H1 (cell line): ENCODE results near the gene LARP6. TPM values are rescaled to one million over a fixed set of nuclear protein-coding genes. Genes with fewer than 3 reads are reported as not detected.

Experiments
- CTCF ChIA-PET: fragments of 300-600 bp; sonication (Branson Sonifier 250); formaldehyde crosslinking; loops from one replicate; lab custom pipeline; 2021; ENCODE audit not compliant: partially characterized antibody; lab: Charles Lee
- POLR2A ChIA-PET: fragments of 300-600 bp; sonication (Branson Sonifier 250); formaldehyde crosslinking; loops from one replicate; lab custom pipeline; 2021; ENCODE audit warnings: inconsistent platforms; ENCODE audit not compliant: partially characterized antibody; lab: Charles Lee
- DNase-seq, 2 experiments: peaks; one replicate each; pipeline versions ENCODE4 v3.0.0 to v3.0.0-alpha.2; 2010 to 2022; ENCODE audit warnings: low spot score in 2 of 2, low read depth in 1 of 2, mixed read lengths in 1 of 2
- FAIRE-seq: peaks from 2 replicates; lab custom pipeline; 2011; peaks lifted over from hg19 to GRCh38; lab: Jason Lieb, UNC
- H2AFZ ChIP-seq: 2 replicates; pipeline ENCODE4 v1.8.1; 2012; ENCODE audit warnings: low read length, inconsistent platforms
- H2AK5ac ChIP-seq: 2 replicates; pipeline ENCODE4 v1.6.1; 2013; ENCODE audit warnings: low read depth, low read length
- H2BK120ac ChIP-seq: replicated peaks from 2 replicates; pipeline ENCODE3; 2013; ENCODE audit warnings: low read depth, low read length, inconsistent platforms
- H2BK12ac ChIP-seq: 2 replicates; pipeline ENCODE4 v1.6.1; 2013; ENCODE audit warnings: low read depth, low read length
- H2BK15ac ChIP-seq: 2 replicates; pipeline ENCODE4 v1.6.1; 2013; ENCODE audit warnings: low read length
- H2BK20ac ChIP-seq: 2 replicates; pipeline ENCODE4 v1.6.1; 2013; ENCODE audit warnings: low read length
- H2BK5ac ChIP-seq: 2 replicates; pipeline ENCODE4 v1.6.1; 2013; ENCODE audit warnings: low read depth, low read length
- H3K14ac ChIP-seq: 2 replicates; pipeline ENCODE4 v1.6.1; 2013; ENCODE audit warnings: inconsistent platforms; ENCODE audit not compliant: insufficient read length
- H3K18ac ChIP-seq: 2 replicates; pipeline ENCODE4 v1.6.1; 2013; ENCODE audit warnings: low read length; ENCODE audit errors: extremely low read depth
- H3K23ac ChIP-seq: 2 replicates; pipeline ENCODE4 v1.6.1; 2013; ENCODE audit warnings: inconsistent platforms; ENCODE audit not compliant: insufficient read length
- H3K23me2 ChIP-seq: 2 replicates; pipeline ENCODE4 v1.6.1; 2013; ENCODE audit warnings: low read depth, low read length
- H3K27ac ChIP-seq: 2 replicates; pipeline ENCODE4 v1.6.1; 2011; ENCODE audit warnings: low read depth, low read length, inconsistent platforms
- H3K27me3 ChIP-seq, 4 experiments: replicated peaks in 1 of 4; 1 replicate in 1 of 4; 2 replicates in 3 of 4; pipeline versions ENCODE4 v1.6.1 to v1.8.1; 2011 to 2013; ENCODE audit warnings: low read length in 3 of 4, mild to moderate bottlenecking in 3 of 4, inconsistent platforms in 2 of 4, mixed read lengths in 2 of 4, moderate library complexity in 1 of 4; ENCODE audit not compliant: control insufficient read depth in 3 of 4, insufficient read depth in 3 of 4; ENCODE audit errors: extremely low read depth in 1 of 4
- H3K36me3 ChIP-seq, 4 experiments: 2 replicates each; pipeline versions ENCODE4 v1.6.1 to v1.8.1; 2011 to 2013; ENCODE audit warnings: mild to moderate bottlenecking in 4 of 4, low read length in 3 of 4, moderate library complexity in 2 of 4, control low read depth in 1 of 4, inconsistent platforms in 1 of 4; ENCODE audit not compliant: insufficient read depth in 4 of 4, control insufficient read depth in 2 of 4
- H3K4ac ChIP-seq: replicated peaks from 2 replicates; pipeline ENCODE3; 2013; ENCODE audit warnings: low read length, low read depth, mixed read lengths, inconsistent platforms; ENCODE audit not compliant: insufficient read length
- H3K4me1 ChIP-seq, 4 experiments: replicated peaks in 1 of 4; 1 replicate in 1 of 4; 2 replicates in 3 of 4; pipeline versions ENCODE4 v1.6.1 to v1.8.1; 2011 to 2013; ENCODE audit warnings: low read length in 3 of 4, inconsistent platforms in 2 of 4, mixed read lengths in 1 of 4; ENCODE audit not compliant: insufficient read depth in 4 of 4, control insufficient read depth in 3 of 4
- H3K4me2 ChIP-seq, 2 experiments: 2 replicates each; pipeline versions ENCODE4 v1.6.1 to v1.8.1; 2011 to 2013; ENCODE audit warnings: low read depth in 2 of 2, low read length in 2 of 2, control low read depth in 1 of 2, inconsistent platforms in 1 of 2, mild to moderate bottlenecking in 1 of 2; ENCODE audit not compliant: insufficient read depth in 1 of 2
- H3K4me3 ChIP-seq, 4 experiments: fragments of 200-600, 300-600 bp in 1 of 4; sonication (generic), shearing (Covaris generic), sonication (Bioruptor Twin) in 1 of 4; 2 replicates each; pipeline versions ENCODE4 v1.5.1 to v1.8.1; 2011 to 2016; ENCODE audit warnings: low read length in 4 of 4, low read depth in 3 of 4, control low read depth in 2 of 4, inconsistent platforms in 2 of 4, mild to moderate bottlenecking in 2 of 4, mixed read lengths in 1 of 4, moderate library complexity in 1 of 4; ENCODE audit not compliant: insufficient read depth in 2 of 4; ENCODE audit errors: extremely low read depth in 1 of 4
- H3K56ac ChIP-seq: replicated peaks from 2 replicates; pipeline ENCODE3; 2013; ENCODE audit warnings: low read depth, mild to moderate bottlenecking, mixed read lengths, low read length, inconsistent platforms; ENCODE audit not compliant: insufficient read length
- H3K79me1 ChIP-seq: 2 replicates; pipeline ENCODE4 v1.6.1; 2013; ENCODE audit warnings: low read depth, low read length, control low read depth
- H3K79me2 ChIP-seq, 2 experiments: 2 replicates each; pipeline versions ENCODE4 v1.6.1 to v1.8.1; 2012 to 2013; ENCODE audit warnings: low read length in 2 of 2, mild to moderate bottlenecking in 2 of 2, inconsistent platforms in 1 of 2; ENCODE audit not compliant: insufficient read depth in 2 of 2, control insufficient read depth in 1 of 2
- H3K9ac ChIP-seq, 4 experiments: replicated peaks in 1 of 4; 1 replicate in 1 of 4; 2 replicates in 3 of 4; pipeline versions ENCODE4 v1.6.1 to v1.8.1; 2011 to 2013; ENCODE audit warnings: low read depth in 3 of 4, low read length in 3 of 4, control low read depth in 2 of 4, mild to moderate bottlenecking in 2 of 4, moderate library complexity in 2 of 4, inconsistent platforms in 1 of 4; ENCODE audit errors: extremely low read depth in 1 of 4
- H3K9me3 ChIP-seq, 2 experiments: 2 replicates each; pipeline versions ENCODE4 v1.6.1 to v1.8.1; 2012 to 2013; ENCODE audit warnings: mild to moderate bottlenecking in 2 of 2, moderate library complexity in 2 of 2, control low read depth in 1 of 2, inconsistent platforms in 1 of 2, low read depth in 1 of 2, low read length in 1 of 2, mixed read lengths in 1 of 2; ENCODE audit not compliant: insufficient read depth in 2 of 2
- H4K20me1 ChIP-seq, 2 experiments: replicated peaks in 1 of 2; 2 replicates each; pipeline versions ENCODE3 to v1.8.1; 2011 to 2013; ENCODE audit warnings: inconsistent platforms in 2 of 2, low read length in 2 of 2, mild to moderate bottlenecking in 1 of 2; ENCODE audit not compliant: insufficient read depth in 2 of 2, control insufficient read depth in 1 of 2
- H4K5ac ChIP-seq: 2 replicates; pipeline ENCODE4 v1.6.1; 2013; ENCODE audit warnings: low read length, low read depth, mixed read lengths, inconsistent platforms; ENCODE audit not compliant: insufficient read length
- H4K8ac ChIP-seq: 2 replicates; pipeline ENCODE4 v1.8.0; 2013; ENCODE audit warnings: mild to moderate bottlenecking, moderate library complexity, low read length, inconsistent platforms; ENCODE audit not compliant: insufficient read depth; ENCODE audit errors: extremely low read depth
- H4K91ac ChIP-seq: replicated peaks from 2 replicates; pipeline ENCODE3; 2013; ENCODE audit warnings: low read length, mixed read lengths, inconsistent platforms; ENCODE audit not compliant: insufficient read length
- CBX5 ChIP-seq: fragments of 300-800, 300-1000 bp; sonication (generic); IDR thresholded peaks from 2 replicates; pipeline ENCODE4 v1.7.1; 2016; ENCODE audit warnings: antibody characterized with exemption, low read length, low read depth
- CEBPB ChIP-seq: IDR thresholded peaks from 2 replicates; pipeline ENCODE4 v1.6.1; 2012; ENCODE audit warnings: low read depth, low read length
- CTCF ChIP-seq, 3 experiments: IDR thresholded peaks; 1 replicate in 2 of 3; 2 replicates in 1 of 3; pipeline versions ENCODE4 v1.5.1 to v1.6.1; 2011; ENCODE audit warnings: low read length in 3 of 3, mild to moderate bottlenecking in 3 of 3, inconsistent platforms in 2 of 3, low read depth in 1 of 3, moderate library complexity in 1 of 3; ENCODE audit not compliant: insufficient read depth in 1 of 3; ENCODE audit errors: control extremely low read depth in 1 of 3
- POLR2A ChIP-seq, 2 experiments: IDR thresholded peaks; 1 replicate in 1 of 2; 2 replicates in 1 of 2; pipeline ENCODE4 v1.6.1; 2011; ENCODE audit warnings: low read depth in 2 of 2, low read length in 2 of 2, mild to moderate bottlenecking in 2 of 2; ENCODE audit errors: control extremely low read depth in 1 of 2
- TEAD4 ChIP-seq: IDR thresholded peaks from 2 replicates; pipeline ENCODE4 v1.6.1; 2012; ENCODE audit warnings: low read depth, low read length, inconsistent platforms, mixed read lengths
- WGBS, 2 experiments: shearing (Covaris generic) in 1 of 2; methylation state at CpG; one replicate each; pipeline versions ENCODE4 v1.1.6 to v1.1.7; 2013 to 2015; ENCODE audit warnings: low lambda C conversion rate in 2 of 2, mixed read lengths in 2 of 2, inconsistent platforms in 1 of 2, low coverage in 1 of 2, missing lambda C conversion rate in 1 of 2; ENCODE audit not compliant: insufficient replicate concordance in 2 of 2, insufficient coverage in 1 of 2, insufficient read length in 1 of 2; ENCODE audit errors: extremely low coverage in 1 of 2, missing lambda C conversion rate in 1 of 2; 5-methylcytosine and 5-hydroxymethylcytosine counted together
- polyA plus RNA-seq, 7 experiments: library from polyadenylated mRNA; depleted of rRNA in 3 of 7; stranded (reverse) in 5 of 7; unstranded in 2 of 7; fragments of >200 nt in 5 of 7; fragments of 200-250 nt in 2 of 7; gene quantifications; 1 replicate in 5 of 7; 2 replicates in 1 of 7; 4 replicates in 1 of 7; pipeline versions ENCODE4 v1.2.1 to v1.2.3, GENCODE V29; 2011 to 2013; ENCODE audit warnings: missing spikeins in 2 of 7, mixed read lengths in 2 of 7
- total RNA-seq: library from RNA; stranded (reverse); fragmentation: NEBNext Ultra II Directional; extraction: Animal tissue kit (Norgen Biotek cat#: 25700); gene quantifications from 2 replicates; pipeline ENCODE4 v1.2.1, GENCODE V29; 2021

The LARP6 gene
- total and polyA plus RNA-seq, 2 of the 8 experiments (the other 6 are each of a cell fraction or from before 2014, with no cell fraction given) = 21.0 to 24.7 TPM

- no peak overlapping the region for H3K4ac ChIP-seq
- no peak overlapping the region for H3K4me2 ChIP-seq
- H3K36me3 ChIP-seq = peaks cover 0 to 25% (median 7%) of the 10 kb centered on the region in 4 experiments; a peak in 6 of 8 replicates
- H2BK20ac ChIP-seq = no peak overlapping the region
- H3K79me1 ChIP-seq = no peaks in the 10 kb centered on the region
- no peak overlapping the region for H3K56ac ChIP-seq
- no peak overlapping the region for H2AFZ ChIP-seq
- H3K18ac ChIP-seq = no peak overlapping the region
- no peak overlapping the region for H2BK12ac ChIP-seq
- no peaks in the 10 kb centered on the region for H3K27me3 ChIP-seq
- H3K23ac ChIP-seq = no peak overlapping the region
- TF ChIP-seq CTCF (IDR thresholded peaks at IDR 0.05; ENCODE audit: control extremely low read depth in 1 of 3, insufficient read depth in 1 of 3, low read depth in 1 of 3, low read length in 3 of 3) = no peak
- no peak for TF ChIP-seq CBX5
- no peak for TF ChIP-seq CEBPB
- no peak for TF ChIP-seq POLR2A (IDR thresholded peaks at IDR 0.05; ENCODE audit: control extremely low read depth in 1 of 2, low read depth in 2 of 2, low read length in 2 of 2)
- TF ChIP-seq TEAD4 = no peak
- DNase-seq = no peak
- H2AK5ac ChIP-seq = no peak overlapping the region
- no peak overlapping the region for H4K5ac ChIP-seq
- no peaks in the 10 kb centered on the region for H3K23me2 ChIP-seq
- H3K4me3 ChIP-seq = no peak overlapping the region
- no peak overlapping the region for H3K27ac ChIP-seq
- FAIRE-seq = no peak
- no peak overlapping the region for H4K91ac ChIP-seq
- no peak overlapping the region for H2BK120ac ChIP-seq
- no peak overlapping the region for H2BK15ac ChIP-seq
- no peaks in the 10 kb centered on the region for H4K20me1 ChIP-seq
- H4K8ac ChIP-seq = no peak overlapping the region
- no peaks in the 10 kb centered on the region for H3K9me3 ChIP-seq
- WGBS, 2 experiments = 94% methylated on average over 3 of the region's 3 CpGs; no CpG with 5 or more reads in 1 of the 2 experiments
- CTCF ChIA-PET = interaction anchor here (0.6 to 1.6 kb wide), 4 partner anchors 9 to 691 kb away, joined by 3 to 4 read pairs (median 4); no protein-coding TSS in a partner anchor
- no peak overlapping the region for H3K14ac ChIP-seq
- H3K4me1 ChIP-seq = peaks cover 0 to 8% (median 7%) of the 10 kb centered on the region in 4 experiments; a peak in 6 of 7 replicates
- no peak overlapping the region for H2BK5ac ChIP-seq
- no peaks in the 10 kb centered on the region for H3K79me2 ChIP-seq
- POLR2A ChIA-PET = interaction anchor here (1.3 to 1.4 kb wide), 2 partner anchors 9 to 13 kb away, joined by 3 to 4 read pairs; no protein-coding TSS in a partner anchor
- no peak overlapping the region for H3K9ac ChIP-seq
Observed at GRCh38 chr15:70833422-70833821, 20.5 kb downstream of the LARP6 start.
